HepG2 (cell line): ENCODE results near the gene C6orf136. TPM values are rescaled to one million over a fixed set of nuclear protein-coding genes. Genes with fewer than 3 reads are reported as not detected.

Source experiments
- FLYWCH1 ChIP-seq: sonication (generic); formaldehyde crosslinking; IDR thresholded peaks from 2 replicates; pipeline ENCODE4 v1.8.1; 2023; ENCODE audit warnings: mild to moderate bottlenecking, missing genetic modification reagents
- FOXC1 ChIP-seq: sonication (generic); formaldehyde crosslinking; IDR thresholded peaks from 2 replicates; pipeline ENCODE4 v1.8.0; 2022; ENCODE audit warnings: mild to moderate bottlenecking, missing genetic modification reagents, borderline replicate concordance
- GABPB1 ChIP-seq: IDR thresholded peaks from 2 replicates; pipeline ENCODE4 v1.6.1; 2016; ENCODE audit warnings: mild to moderate bottlenecking, missing genetic modification reagents, moderate library complexity, missing compliant biosample characterization
- HMGA1 ChIP-seq: sonication (generic); formaldehyde crosslinking; conservative IDR thresholded peaks from 2 replicates; pipeline ENCODE4 v1.4.0; 2020; ENCODE audit warnings: missing genetic modification reagents
- HNF4G ChIP-seq, 2 experiments: sonication (generic) in 1 of 2; formaldehyde crosslinking in 1 of 2; IDR thresholded peaks; 2 replicates each; pipeline versions ENCODE4 v1.4.0 to v1.6.1; 2011 to 2020; ENCODE audit warnings: borderline replicate concordance in 2 of 2, low read depth in 2 of 2, mild to moderate bottlenecking in 2 of 2, low read length in 1 of 2, missing genetic modification reagents in 1 of 2, moderate library complexity in 1 of 2
- MZF1 ChIP-seq: sonication (generic); formaldehyde crosslinking; IDR thresholded peaks from 2 replicates; pipeline ENCODE4 v1.8.1; 2023; ENCODE audit warnings: mild to moderate bottlenecking, missing genetic modification reagents, borderline replicate concordance
- NPAS2 ChIP-seq: sonication (generic); formaldehyde crosslinking; IDR thresholded peaks from 2 replicates; pipeline ENCODE4 v1.8.0; 2022; ENCODE audit warnings: mild to moderate bottlenecking, missing genetic modification reagents, borderline replicate concordance
- RFXANK ChIP-seq: IDR thresholded peaks from 2 replicates; pipeline ENCODE4 v1.6.1; 2016
- ZNF205 ChIP-seq: IDR thresholded peaks from 2 replicates; pipeline ENCODE4 v1.6.1; 2018; ENCODE audit warnings: missing biosample characterization, missing genetic modification reagents
- ZNF367 ChIP-seq: sonication (generic); formaldehyde crosslinking; IDR thresholded peaks from 2 replicates; pipeline ENCODE4 v1.4.0; 2020; ENCODE audit warnings: missing genetic modification reagents, borderline replicate concordance
- ZNF7 ChIP-seq: IDR thresholded peaks from 2 replicates; pipeline ENCODE4 v1.6.1; 2016; ENCODE audit warnings: missing biosample characterization, missing genetic modification reagents
- ZNF761 ChIP-seq: sonication (generic); formaldehyde crosslinking; conservative IDR thresholded peaks from 2 replicates; pipeline ENCODE4 v1.4.0; 2020; ENCODE audit warnings: mild to moderate bottlenecking, missing genetic modification reagents
- ZNF883 ChIP-seq: sonication (generic); formaldehyde crosslinking; IDR thresholded peaks from 2 replicates; pipeline ENCODE4 v1.5.1; 2020; ENCODE audit warnings: mild to moderate bottlenecking, missing genetic modification reagents; ENCODE audit errors: not compliant biosample characterization
- ZSCAN31 ChIP-seq: sonication (generic); formaldehyde crosslinking; IDR thresholded peaks from 2 replicates; pipeline ENCODE4 v1.5.0; 2020; ENCODE audit warnings: low read depth, mild to moderate bottlenecking, missing genetic modification reagents
- polyA plus RNA-seq, 8 experiments: library from polyadenylated mRNA; depleted of rRNA in 3 of 8; stranded (reverse) in 7 of 8; unstranded in 1 of 8; fragments of >200 nt; fragmentation: Illumina TruSeq in 4 of 8; extraction: Trizol in 4 of 8; gene quantifications; 2 replicates each; pipeline versions ENCODE4 v1.2.1 to v1.2.3, GENCODE V29; 2011 to 2016; ENCODE audit warnings: low read depth in 4 of 8, missing spikeins in 1 of 8, mixed read lengths in 1 of 8; ENCODE audit not compliant: insufficient read depth in 1 of 8
- total RNA-seq, 5 experiments: library from RNA; depleted of rRNA; stranded (reverse); fragments of >200 nt; fragmentation: Illumina TruSeq; extraction: Trizol; gene quantifications; 2 replicates each; pipeline ENCODE4 v1.2.3, GENCODE V29; 2016; ENCODE audit warnings: low read depth in 1 of 5
- TF ChIP-seq, protein P1 (sequence below): sonication (generic); formaldehyde crosslinking; IDR thresholded peaks from 2 replicates; pipeline ENCODE4 v1.5.1; 2020; ENCODE audit warnings: missing genetic modification reagents, mild to moderate bottlenecking, borderline replicate concordance
- TF ChIP-seq, protein P2 (sequence below): sonication (generic); formaldehyde crosslinking; IDR thresholded peaks from 2 replicates; pipeline ENCODE4 v1.5.1; 2020; ENCODE audit warnings: mild to moderate bottlenecking, moderate library complexity, missing genetic modification reagents
- TF ChIP-seq, protein P3 (sequence below): sonication (generic); formaldehyde crosslinking; conservative IDR thresholded peaks from 2 replicates; pipeline ENCODE4 v1.4.0; 2020; ENCODE audit warnings: missing genetic modification reagents
- TF ChIP-seq, protein P4 (sequence below): sonication (generic); formaldehyde crosslinking; IDR thresholded peaks from 2 replicates; pipeline ENCODE4 v1.4.0; 2020; ENCODE audit warnings: missing genetic modification reagents, borderline replicate concordance
- TF ChIP-seq, protein P5 (sequence below): sonication (generic); formaldehyde crosslinking; IDR thresholded peaks from 2 replicates; pipeline ENCODE4; 2020; ENCODE audit warnings: missing genetic modification reagents, mild to moderate bottlenecking, borderline replicate concordance

C6orf136 gene
- total and polyA plus RNA-seq, 2 of the 13 experiments (the other 11 are each of a cell fraction or from before 2014, with no cell fraction given) = 12.0 to 26.2 TPM

DNA sequence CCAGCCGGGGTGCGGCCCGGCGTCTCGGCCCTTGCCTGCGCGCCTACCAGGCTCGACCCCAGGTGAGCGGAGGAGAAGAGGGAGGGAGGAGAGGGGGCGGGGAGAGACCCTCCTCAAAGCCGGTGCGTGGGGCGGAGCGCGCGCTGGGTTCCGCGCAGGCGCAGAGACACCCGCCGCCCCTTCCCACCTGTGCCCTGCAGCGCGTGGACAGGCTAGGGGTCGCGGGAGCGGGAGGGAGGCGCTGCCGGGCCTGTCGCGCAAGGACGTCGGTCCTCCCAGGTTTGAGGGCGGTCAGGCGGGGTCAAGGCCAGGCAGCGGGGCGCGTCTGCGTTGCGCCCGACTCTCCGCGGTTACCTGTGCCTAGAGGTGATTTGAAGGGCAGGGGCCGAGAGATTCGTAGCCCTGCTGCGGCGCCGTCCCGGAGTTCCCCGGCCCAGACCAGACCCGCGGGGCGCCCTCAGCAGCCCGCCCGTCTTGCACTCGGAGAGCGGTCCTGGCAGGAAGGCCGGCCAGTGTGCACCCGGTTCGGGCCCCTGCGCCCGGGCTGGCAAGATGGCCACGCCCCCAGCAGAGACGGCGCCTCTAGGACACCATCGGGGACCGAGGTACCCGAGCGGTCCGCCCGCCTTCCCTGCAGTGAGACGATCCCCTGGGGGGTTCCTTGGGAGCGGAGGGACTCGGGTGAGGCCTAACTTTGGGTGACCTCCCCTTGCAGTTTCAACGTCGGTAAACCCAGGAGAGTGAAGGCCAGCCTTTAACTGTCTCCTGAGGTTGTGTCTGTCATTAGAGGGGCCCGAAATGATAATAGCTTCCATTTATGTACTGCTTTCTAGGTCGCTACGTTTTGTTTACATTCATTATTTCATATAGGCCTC lies 546 bp downstream of the C6orf136 start (continued):
- TF ChIP-seq, protein P1, sequence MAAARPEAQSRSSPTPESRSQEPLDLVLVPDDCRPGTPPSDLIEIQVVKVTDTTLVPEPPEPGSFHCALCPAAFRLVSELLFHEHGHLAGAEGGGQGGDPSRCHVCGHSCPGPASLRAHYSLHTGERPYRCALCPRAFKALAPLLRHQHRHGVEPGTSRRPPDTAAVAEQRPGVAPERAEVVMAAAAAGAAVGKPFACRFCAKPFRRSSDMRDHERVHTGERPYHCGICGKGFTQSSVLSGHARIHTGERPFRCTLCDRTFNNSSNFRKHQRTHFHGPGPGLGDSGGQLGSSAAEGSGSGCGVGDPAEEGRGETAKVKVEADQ = peak; percentile 95; the same call in 1 of the 2 replicates
- TF ChIP-seq MZF1 (CRISPR knock-in tag) (peak; percentile 37; the same call in 1 of the 2 replicates), HMGA1 (CRISPR knock-in tag) (no peak), HNF4G (IDR thresholded peaks at IDR 0.05; ENCODE audit: borderline replicate concordance, low read depth, low read length) (no peak), HNF4G (CRISPR knock-in tag; IDR thresholded peaks at IDR 0.05; ENCODE audit: borderline replicate concordance, low read depth) (peak; percentile 86; the same call in 1 of the 2 replicates), FOXC1 (CRISPR knock-in tag) (peak; percentile 96; the same call in 1 of the 2 replicates), ZNF7 (no peak; the same call in 1 of the 2 replicates), ZSCAN31 (CRISPR knock-in tag) (peak; percentile 97), ZNF883 (peak; percentile 99), RFXANK (CRISPR knock-in tag) (no peak), FLYWCH1 (0 out of 2 replicates have a peak, but pooled peaks have one; percentile 27), ZNF761 (CRISPR knock-in tag) (peak; percentile 84), ZNF367 (CRISPR knock-in tag) (0 out of 2 replicates have a peak, but pooled peaks have one; percentile 47), GABPB1 (CRISPR knock-in tag) (peak; percentile 89), ZNF205 (CRISPR knock-in tag) (peak; percentile 90), NPAS2 (no peak)
- TF ChIP-seq, protein P2, sequence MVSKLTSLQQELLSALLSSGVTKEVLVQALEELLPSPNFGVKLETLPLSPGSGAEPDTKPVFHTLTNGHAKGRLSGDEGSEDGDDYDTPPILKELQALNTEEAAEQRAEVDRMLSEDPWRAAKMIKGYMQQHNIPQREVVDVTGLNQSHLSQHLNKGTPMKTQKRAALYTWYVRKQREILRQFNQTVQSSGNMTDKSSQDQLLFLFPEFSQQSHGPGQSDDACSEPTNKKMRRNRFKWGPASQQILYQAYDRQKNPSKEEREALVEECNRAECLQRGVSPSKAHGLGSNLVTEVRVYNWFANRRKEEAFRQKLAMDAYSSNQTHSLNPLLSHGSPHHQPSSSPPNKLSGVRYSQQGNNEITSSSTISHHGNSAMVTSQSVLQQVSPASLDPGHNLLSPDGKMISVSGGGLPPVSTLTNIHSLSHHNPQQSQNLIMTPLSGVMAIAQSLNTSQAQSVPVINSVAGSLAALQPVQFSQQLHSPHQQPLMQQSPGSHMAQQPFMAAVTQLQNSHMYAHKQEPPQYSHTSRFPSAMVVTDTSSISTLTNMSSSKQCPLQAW (CRISPR knock-in tag) = peak; percentile 89
- TF ChIP-seq, protein P3, sequence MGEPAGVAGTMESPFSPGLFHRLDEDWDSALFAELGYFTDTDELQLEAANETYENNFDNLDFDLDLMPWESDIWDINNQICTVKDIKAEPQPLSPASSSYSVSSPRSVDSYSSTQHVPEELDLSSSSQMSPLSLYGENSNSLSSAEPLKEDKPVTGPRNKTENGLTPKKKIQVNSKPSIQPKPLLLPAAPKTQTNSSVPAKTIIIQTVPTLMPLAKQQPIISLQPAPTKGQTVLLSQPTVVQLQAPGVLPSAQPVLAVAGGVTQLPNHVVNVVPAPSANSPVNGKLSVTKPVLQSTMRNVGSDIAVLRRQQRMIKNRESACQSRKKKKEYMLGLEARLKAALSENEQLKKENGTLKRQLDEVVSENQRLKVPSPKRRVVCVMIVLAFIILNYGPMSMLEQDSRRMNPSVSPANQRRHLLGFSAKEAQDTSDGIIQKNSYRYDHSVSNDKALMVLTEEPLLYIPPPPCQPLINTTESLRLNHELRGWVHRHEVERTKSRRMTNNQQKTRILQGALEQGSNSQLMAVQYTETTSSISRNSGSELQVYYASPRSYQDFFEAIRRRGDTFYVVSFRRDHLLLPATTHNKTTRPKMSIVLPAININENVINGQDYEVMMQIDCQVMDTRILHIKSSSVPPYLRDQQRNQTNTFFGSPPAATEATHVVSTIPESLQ = no peak
- TF ChIP-seq, protein P4, sequence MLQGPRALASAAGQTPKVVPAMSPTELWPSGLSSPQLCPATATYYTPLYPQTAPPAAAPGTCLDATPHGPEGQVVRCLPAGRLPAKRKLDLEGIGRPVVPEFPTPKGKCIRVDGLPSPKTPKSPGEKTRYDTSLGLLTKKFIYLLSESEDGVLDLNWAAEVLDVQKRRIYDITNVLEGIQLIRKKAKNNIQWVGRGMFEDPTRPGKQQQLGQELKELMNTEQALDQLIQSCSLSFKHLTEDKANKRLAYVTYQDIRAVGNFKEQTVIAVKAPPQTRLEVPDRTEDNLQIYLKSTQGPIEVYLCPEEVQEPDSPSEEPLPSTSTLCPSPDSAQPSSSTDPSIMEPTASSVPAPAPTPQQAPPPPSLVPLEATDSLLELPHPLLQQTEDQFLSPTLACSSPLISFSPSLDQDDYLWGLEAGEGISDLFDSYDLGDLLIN (CRISPR knock-in tag) = peak; percentile 93; the same call in 1 of the 2 replicates
- TF ChIP-seq, protein P5, sequence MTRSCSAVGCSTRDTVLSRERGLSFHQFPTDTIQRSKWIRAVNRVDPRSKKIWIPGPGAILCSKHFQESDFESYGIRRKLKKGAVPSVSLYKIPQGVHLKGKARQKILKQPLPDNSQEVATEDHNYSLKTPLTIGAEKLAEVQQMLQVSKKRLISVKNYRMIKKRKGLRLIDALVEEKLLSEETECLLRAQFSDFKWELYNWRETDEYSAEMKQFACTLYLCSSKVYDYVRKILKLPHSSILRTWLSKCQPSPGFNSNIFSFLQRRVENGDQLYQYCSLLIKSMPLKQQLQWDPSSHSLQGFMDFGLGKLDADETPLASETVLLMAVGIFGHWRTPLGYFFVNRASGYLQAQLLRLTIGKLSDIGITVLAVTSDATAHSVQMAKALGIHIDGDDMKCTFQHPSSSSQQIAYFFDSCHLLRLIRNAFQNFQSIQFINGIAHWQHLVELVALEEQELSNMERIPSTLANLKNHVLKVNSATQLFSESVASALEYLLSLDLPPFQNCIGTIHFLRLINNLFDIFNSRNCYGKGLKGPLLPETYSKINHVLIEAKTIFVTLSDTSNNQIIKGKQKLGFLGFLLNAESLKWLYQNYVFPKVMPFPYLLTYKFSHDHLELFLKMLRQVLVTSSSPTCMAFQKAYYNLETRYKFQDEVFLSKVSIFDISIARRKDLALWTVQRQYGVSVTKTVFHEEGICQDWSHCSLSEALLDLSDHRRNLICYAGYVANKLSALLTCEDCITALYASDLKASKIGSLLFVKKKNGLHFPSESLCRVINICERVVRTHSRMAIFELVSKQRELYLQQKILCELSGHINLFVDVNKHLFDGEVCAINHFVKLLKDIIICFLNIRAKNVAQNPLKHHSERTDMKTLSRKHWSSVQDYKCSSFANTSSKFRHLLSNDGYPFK (CRISPR knock-in tag) = peak; percentile 92
